NOMO-1 treated with dmso at 0.1 percent for 144 hours (cell line): ENCODE data around the gene PSPN.
"Not testable (repeated sequence)": the region's sequence is repeated elsewhere in the genome, so short reads cannot be mapped to it uniquely, and the experiment has no call there.

ENCODE experiments used
- DNase-seq: peaks from one replicate; lab custom pipeline; 2025; ENCODE audit not compliant: unreplicated experiment; lab: John Stamatoyannopoulos, UW

PSPN gene

GRCh38 chr19:6373813-6374108 lies 2.0 kb downstream of the PSPN start:
- no peak for DNase-seq

GRCh38 chr19:6373096-6373812 lies 2.5 kb downstream of the PSPN start:
- DNase-seq, result peak; percentile 95

GRCh38 chr19:6372594-6373095 lies 3.1 kb downstream of the PSPN start, which contains the start of gene ALKBH7:
ALKBH7 (plus strand) TSS chr19:6372794; CDS start chr19:6372821, 27 bp downstream.
- peak; percentile 99 for DNase-seq

GRCh38 chr19:6364353-6364752 lies 11.4 kb downstream of the PSPN start:
- DNase-seq, result no peak

GRCh38 chr19:6362351-6362801 lies 13.4 kb downstream of the PSPN start:
- DNase-seq, result no peak

GRCh38 chr19:6362027-6362350 lies 13.7 kb downstream of the PSPN start:
- no peak for DNase-seq

- not testable (repeated sequence) for DNase-seq
These were observed 14.9 kb downstream of the PSPN start for GRCh38 chr19:6360857-6361216.

- not testable (repeated sequence) for DNase-seq
These were observed 15.3 kb downstream of the PSPN start for GRCh38 chr19:6360445-6360844.

- no peak for DNase-seq
These were observed 16.0 kb downstream of the PSPN start for GRCh38 chr19:6359568-6360341.

- no peak for DNase-seq
These were observed 17.7 kb downstream of the PSPN start for GRCh38 chr19:6358003-6358402.

- DNase-seq, result no peak
These were observed 18.6 kb downstream of the PSPN start for GRCh38 chr19:6357174-6357573.

GRCh38 chr19:6355321-6356040 lies 20.3 kb downstream of the PSPN start:
- DNase-seq, result not testable (repeated sequence)

GRCh38 chr19:6354098-6354674 lies 21.5 kb downstream of the PSPN start:
- DNase-seq, result no peak

- DNase-seq, result no peak
These were observed 23.2 kb downstream of the PSPN start for GRCh38 chr19:6352381-6353165.

- DNase-seq, result no peak
These were observed 25.0 kb downstream of the PSPN start for GRCh38 chr19:6350688-6351087.

GRCh38 chr19:6349271-6349670 lies 26.5 kb downstream of the PSPN start:
- not testable (repeated sequence) for DNase-seq

GRCh38 chr19:6343462-6343861 lies 32.3 kb downstream of the PSPN start:
- DNase-seq, result no peak

- no peak for DNase-seq
These were observed 35.1 kb downstream of the PSPN start for GRCh38 chr19:6340493-6341201.

GRCh38 chr19:6334490-6335285 lies 41.0 kb downstream of the PSPN start:
- no peak for DNase-seq
